ENCODE data around the gene MT2A.

MT2A gene

GRCh38 chr16:56600398-56600999 lies 7.9 kb upstream of the MT2A start:
- peak; percentile 85 for DNase-seq (ENCODE audit: low read depth)

- no peak for DNase-seq (ENCODE audit: low read depth)
These were observed 7.1 kb upstream of the MT2A start for GRCh38 chr16:56601325-56601724.

GRCh38 chr16:56603589-56603988 lies 4.8 kb upstream of the MT2A start:
- peak; percentile 74 for DNase-seq (ENCODE audit: low read depth)

- DNase-seq (ENCODE audit: low read depth) = no peak
These were observed 3.4 kb upstream of the MT2A start for GRCh38 chr16:56604966-56605365.

- no peak for DNase-seq (ENCODE audit: low read depth)
These were observed 2.9 kb upstream of the MT2A start for GRCh38 chr16:56605475-56605874.

GRCh38 chr16:56606071-56606475 lies 2.3 kb upstream of the MT2A start:
- DNase-seq (ENCODE audit: low read depth) = peak; percentile 93

GRCh38 chr16:56606476-56607108 lies 1.8 kb upstream of the MT2A start:
- peak; percentile 97 for DNase-seq (ENCODE audit: low read depth)

- DNase-seq (ENCODE audit: low read depth) = peak; percentile 100
These were observed 1.2 kb upstream of the MT2A start for GRCh38 chr16:56607109-56607618.

GRCh38 chr16:56607675-56608042 lies 725 bp upstream of the MT2A start:
- no peak for DNase-seq (ENCODE audit: low read depth)

- DNase-seq (ENCODE audit: low read depth) = no peak
These were observed 585 bp downstream of the MT2A start for GRCh38 chr16:56608876-56609462.

GRCh38 chr16:56609463-56609921 lies 1.1 kb downstream of the MT2A start:
- peak; percentile 91 for DNase-seq (ENCODE audit: low read depth)

GRCh38 chr16:56610017-56610608 lies 1.7 kb downstream of the MT2A start:
- DNase-seq (ENCODE audit: low read depth) = peak; percentile 94

GRCh38 chr16:56610609-56611111 lies 2.3 kb downstream of the MT2A start:
- peak; percentile 37 for DNase-seq (ENCODE audit: low read depth)

- DNase-seq (ENCODE audit: low read depth) = peak; percentile 69
These were observed 3.0 kb downstream of the MT2A start for GRCh38 chr16:56611281-56611833.

- DNase-seq (ENCODE audit: low read depth) = no peak
These were observed 5.3 kb downstream of the MT2A start for GRCh38 chr16:56613706-56614105.

- peak; percentile 95 for DNase-seq (ENCODE audit: low read depth)
These were observed 6.2 kb downstream of the MT2A start for GRCh38 chr16:56614549-56614991.

- DNase-seq (ENCODE audit: low read depth) = peak; percentile 86
These were observed 7.0 kb downstream of the MT2A start for GRCh38 chr16:56615353-56615752.

GRCh38 chr16:56616608-56617211 lies 8.3 kb downstream of the MT2A start:
- DNase-seq (ENCODE audit: low read depth) = no peak

GRCh38 chr16:56617212-56618085 lies 9.1 kb downstream of the MT2A start:
- DNase-seq (ENCODE audit: low read depth) = peak; percentile 69

GRCh38 chr16:56618138-56618537 lies 9.8 kb downstream of the MT2A start:
- no peak for DNase-seq (ENCODE audit: low read depth)

- DNase-seq (ENCODE audit: low read depth) = no peak
These were observed 12.0 kb downstream of the MT2A start for GRCh38 chr16:56620339-56620897.

All from ELR (cell line).